Measurements from ENCODE around the gene SLC25A24. TPM values are rescaled to one million over a fixed set of nuclear protein-coding genes. Genes with fewer than 3 reads are reported as not detected.

SLC25A24 gene
- total and polyA plus RNA-seq, 10 of the 15 experiments (the other 5 are each of a cell fraction or from before 2014, with no cell fraction given): 4.0 to 20.6 (median 14.2) TPM

DNA sequence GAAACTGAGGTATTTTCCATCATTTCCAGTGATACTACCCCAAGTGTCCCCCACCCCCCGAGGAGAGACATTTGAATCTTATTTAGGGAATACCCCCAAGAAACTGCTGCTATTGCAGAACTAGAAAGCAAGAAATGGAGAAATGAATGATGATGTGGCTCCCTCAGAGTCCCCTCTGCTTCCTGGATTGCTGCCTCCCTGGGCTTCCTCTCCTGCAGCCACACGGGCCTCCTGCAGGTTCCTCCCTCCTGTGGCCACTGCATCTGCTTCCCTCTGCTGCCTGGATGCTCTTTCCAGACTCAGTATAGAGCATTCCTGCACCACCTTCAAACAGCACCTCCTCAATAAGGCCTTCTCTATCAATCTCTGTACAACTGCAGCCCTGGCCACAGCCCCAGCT is 69.3 kb downstream of the SLC25A24 start:
- FAIRE-seq: no peak
- 0 out of 4 replicates have a peak, but pooled peaks cover 0 to 3% of the 10 kb centered on the region in 2 experiments for H3K27me3 ChIP-seq (replicated peaks in 1 of 2; ENCODE audit: control insufficient read depth in 2 of 2, insufficient read depth in 2 of 2, low read length in 1 of 2)
- ChIA-PET POLR2A (no interaction called here), RAD21 (ENCODE audit: unreplicated experiment) (interaction anchor here (8.7 kb wide), 1 partner anchor 348 kb away, joined by 425 read pairs; no protein-coding TSS in a partner anchor), SMC1A (ENCODE audit: uncharacterized antibody, unreplicated experiment) (interaction anchor here (9.9 kb wide), 1 partner anchor 349 kb away, joined by 461 read pairs; no protein-coding TSS in a partner anchor), CTCF (interaction anchor here (1.3 to 8.5 kb wide), 2 partner anchors 12 to 348 kb away, joined by 3 to 568 read pairs; no protein-coding TSS in a partner anchor)
- no peaks in the 10 kb centered on the region; the same call in 2 of the 3 replicates for H3K9me3 ChIP-seq (replicated peaks; ENCODE audit: control insufficient read depth, insufficient read depth, low read length)
- H3K4me3 ChIP-seq: no peak overlapping the region
- H3K4me1 ChIP-seq (ENCODE audit: control insufficient read depth, insufficient read depth, low read length): no peaks in the 10 kb centered on the region
- 2% methylated on average over 2 of the region's 2 CpGs for WGBS (ENCODE audit: insufficient coverage, insufficient replicate concordance, low lambda C conversion rate, missing lambda C conversion rate)
- in situ Hi-C loops (cut with MboI) (no loop called here), intact Hi-C loops (cut with micrococcal nuclease; ENCODE audit: unreplicated experiment) (no loop called here)
- no peak overlapping the region for H3K4me2 ChIP-seq (ENCODE audit: control insufficient read depth, insufficient read depth)
- no peaks in the 10 kb centered on the region for H3K36me3 ChIP-seq (ENCODE audit: control insufficient read depth in 2 of 2, insufficient read depth in 2 of 2, low read length in 1 of 2)
- no peak overlapping the region for H3K9ac ChIP-seq (ENCODE audit: control insufficient read depth, insufficient read depth, low read length)
- ATAC-seq: no peak
- H3K27ac ChIP-seq (ENCODE audit: control insufficient read depth, insufficient read depth): no peak overlapping the region
- TF ChIP-seq POLR2AphosphoS2 (IDR thresholded peaks at IDR 0.05; ENCODE audit: low read depth, low read length) (no peak), CHD2 (IDR thresholded peaks at IDR 0.05; ENCODE audit: borderline replicate concordance, low read depth, low read length) (no peak), RELA (IDR thresholded peaks at IDR 0.05; ENCODE audit: borderline replicate concordance, partially characterized antibody) (no peak), FOXK2 (IDR thresholded peaks at IDR 0.05) (no peak), SKIL (IDR thresholded peaks at IDR 0.05; ENCODE audit: low read depth, poor library complexity, severe bottlenecking) (no peak), ZBTB4 (CRISPR knock-in tag; IDR thresholded peaks at IDR 0.05) (no peak), BHLHE40 (IDR thresholded peaks at IDR 0.05; ENCODE audit: borderline replicate concordance in 1 of 2, low read depth in 2 of 2, low read length in 1 of 2) (no peak), BACH1 (IDR thresholded peaks at IDR 0.05; ENCODE audit: borderline replicate concordance) (no peak)
- TF ChIP-seq, protein P1, sequence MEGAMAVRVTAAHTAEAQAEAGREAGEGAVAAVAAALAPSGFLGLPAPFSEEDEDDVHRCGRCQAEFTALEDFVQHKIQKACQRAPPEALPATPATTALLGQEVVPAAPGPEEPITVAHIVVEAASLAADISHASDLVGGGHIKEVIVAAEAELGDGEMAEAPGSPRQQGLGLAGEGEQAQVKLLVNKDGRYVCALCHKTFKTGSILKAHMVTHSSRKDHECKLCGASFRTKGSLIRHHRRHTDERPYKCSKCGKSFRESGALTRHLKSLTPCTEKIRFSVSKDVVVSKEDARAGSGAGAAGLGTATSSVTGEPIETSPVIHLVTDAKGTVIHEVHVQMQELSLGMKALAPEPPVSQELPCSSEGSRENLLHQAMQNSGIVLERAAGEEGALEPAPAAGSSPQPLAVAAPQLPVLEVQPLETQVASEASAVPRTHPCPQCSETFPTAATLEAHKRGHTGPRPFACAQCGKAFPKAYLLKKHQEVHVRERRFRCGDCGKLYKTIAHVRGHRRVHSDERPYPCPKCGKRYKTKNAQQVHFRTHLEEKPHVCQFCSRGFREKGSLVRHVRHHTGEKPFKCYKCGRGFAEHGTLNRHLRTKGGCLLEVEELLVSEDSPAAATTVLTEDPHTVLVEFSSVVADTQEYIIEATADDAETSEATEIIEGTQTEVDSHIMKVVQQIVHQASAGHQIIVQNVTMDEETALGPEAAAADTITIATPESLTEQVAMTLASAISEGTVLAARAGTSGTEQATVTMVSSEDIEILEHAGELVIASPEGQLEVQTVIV (IDR thresholded peaks at IDR 0.05; ENCODE audit: borderline replicate concordance, partially characterized antibody): no peak
- TF ChIP-seq, protein P2, sequence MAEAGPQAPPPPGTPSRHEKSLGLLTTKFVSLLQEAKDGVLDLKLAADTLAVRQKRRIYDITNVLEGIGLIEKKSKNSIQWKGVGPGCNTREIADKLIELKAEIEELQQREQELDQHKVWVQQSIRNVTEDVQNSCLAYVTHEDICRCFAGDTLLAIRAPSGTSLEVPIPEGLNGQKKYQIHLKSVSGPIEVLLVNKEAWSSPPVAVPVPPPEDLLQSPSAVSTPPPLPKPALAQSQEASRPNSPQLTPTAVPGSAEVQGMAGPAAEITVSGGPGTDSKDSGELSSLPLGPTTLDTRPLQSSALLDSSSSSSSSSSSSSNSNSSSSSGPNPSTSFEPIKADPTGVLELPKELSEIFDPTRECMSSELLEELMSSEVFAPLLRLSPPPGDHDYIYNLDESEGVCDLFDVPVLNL (IDR thresholded peaks at IDR 0.05; ENCODE audit: low read depth, low read length): no peak
- DNase-seq (ENCODE audit: low read depth, low spot score): no peak
- H4K20me1 ChIP-seq (ENCODE audit: control insufficient read depth, insufficient read depth): no peaks in the 10 kb centered on the region
- BruUV-seq (replicated peaks): no TSS peak
- H3K79me2 ChIP-seq (ENCODE audit: control insufficient read depth, insufficient read depth, low read length): no peaks in the 10 kb centered on the region
- H2AFZ ChIP-seq (ENCODE audit: control insufficient read depth, low read depth, low read length): no peak overlapping the region
